ENCODE results near the gene C1QTNF5. TPM values are rescaled to one million over a fixed set of nuclear protein-coding genes. Genes with fewer than 3 reads are reported as not detected.
A peak's percentile ranks its signal among the peaks of the same experiment; 100 is the strongest.
"Not testable (repeated sequence)": the region's sequence is repeated elsewhere in the genome, so short reads cannot be mapped to it uniquely, and the experiment has no call there.

Gene C1QTNF5
- total RNA-seq = 10 to 100 TPM in 2 of 4 donors, 1 to 10 TPM in 2; 5.3 to 18.8 (median 10.3) TPM

GRCh38 chr11:119340335-119341221, at the start of gene C1QTNF5:
TSS of gene C1QTNF5 (minus strand) at chr11:119340883. CDS start at chr11:119340397, 486 bp downstream.
- intact Hi-C loops (cut with DNase I) = no loop called here
- WGBS, 2 donors = 10 to 12% methylated on average over 11 to 13 of the region's 53 CpGs
- peaks cover 0 to 17% (median 0%) of the 10 kb centered on the region in 3 donors for H3K36me3 ChIP-seq
- H3K4me3 ChIP-seq = peak within 1 kb of the TSS; percentile 36 to 74 (median 60)
- H3K27me3 ChIP-seq = peaks cover 0 to 43% (median 0%) of the 10 kb centered on the region in 4 donors
- peaks cover 35 to 66% (median 44%) of the 10 kb centered on the region in 3 donors for H3K4me1 ChIP-seq
- H3K9me3 ChIP-seq = no peaks in the 10 kb centered on the region
- H3K27ac ChIP-seq = peak within 1 kb of the TSS; percentile 74 to 92 (median 90)
- TF ChIP-seq, protein P1, sequence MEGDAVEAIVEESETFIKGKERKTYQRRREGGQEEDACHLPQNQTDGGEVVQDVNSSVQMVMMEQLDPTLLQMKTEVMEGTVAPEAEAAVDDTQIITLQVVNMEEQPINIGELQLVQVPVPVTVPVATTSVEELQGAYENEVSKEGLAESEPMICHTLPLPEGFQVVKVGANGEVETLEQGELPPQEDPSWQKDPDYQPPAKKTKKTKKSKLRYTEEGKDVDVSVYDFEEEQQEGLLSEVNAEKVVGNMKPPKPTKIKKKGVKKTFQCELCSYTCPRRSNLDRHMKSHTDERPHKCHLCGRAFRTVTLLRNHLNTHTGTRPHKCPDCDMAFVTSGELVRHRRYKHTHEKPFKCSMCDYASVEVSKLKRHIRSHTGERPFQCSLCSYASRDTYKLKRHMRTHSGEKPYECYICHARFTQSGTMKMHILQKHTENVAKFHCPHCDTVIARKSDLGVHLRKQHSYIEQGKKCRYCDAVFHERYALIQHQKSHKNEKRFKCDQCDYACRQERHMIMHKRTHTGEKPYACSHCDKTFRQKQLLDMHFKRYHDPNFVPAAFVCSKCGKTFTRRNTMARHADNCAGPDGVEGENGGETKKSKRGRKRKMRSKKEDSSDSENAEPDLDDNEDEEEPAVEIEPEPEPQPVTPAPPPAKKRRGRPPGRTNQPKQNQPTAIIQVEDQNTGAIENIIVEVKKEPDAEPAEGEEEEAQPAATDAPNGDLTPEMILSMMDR (IDR thresholded peaks at IDR 0.05) = no peak
- peak in 1 of 4 donors; percentile 25 for TF ChIP-seq POLR2A (IDR thresholded peaks at IDR 0.05)
- no peak for DNase-seq

DNA sequence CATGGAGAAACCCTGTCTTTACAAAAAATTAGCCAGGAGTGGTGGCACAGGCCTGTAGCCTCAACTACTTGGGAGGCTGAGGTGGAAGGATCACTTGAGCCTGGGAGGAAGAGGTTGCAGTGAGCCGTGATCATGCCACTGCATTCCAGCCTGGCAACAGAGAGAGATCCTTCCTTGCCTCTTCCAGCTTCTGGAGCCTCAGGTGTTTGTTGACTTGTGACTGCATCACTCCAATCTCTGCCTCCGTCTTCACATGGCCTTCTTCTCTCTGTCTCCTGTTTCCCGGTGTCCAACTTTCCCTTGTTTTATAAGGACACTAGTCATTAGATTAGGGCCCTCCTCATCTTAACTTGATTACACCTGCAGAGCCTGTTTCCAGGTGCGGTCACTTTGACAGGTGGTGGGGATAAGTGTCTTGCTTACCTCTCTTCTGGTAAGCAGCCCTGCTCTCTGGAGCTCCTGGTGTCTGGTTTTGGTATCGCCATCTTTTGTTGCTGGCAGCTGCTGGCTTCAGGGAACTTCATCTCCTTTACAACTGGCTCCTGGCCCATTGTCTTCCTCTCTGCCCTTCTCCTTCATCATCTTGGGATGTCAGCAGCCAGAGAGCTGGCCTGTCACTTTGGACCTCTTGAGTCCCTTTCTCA, 49.0 kb upstream of the C1QTNF5 start:
- no peaks in the 10 kb centered on the region for H3K4me1 ChIP-seq
- DNase-seq = no peak
- H3K4me3 ChIP-seq = no peak overlapping the region
- no peaks in the 10 kb centered on the region for H3K9me3 ChIP-seq
- TF ChIP-seq POLR2A (IDR thresholded peaks at IDR 0.05) = no peak
- TF ChIP-seq, protein P1 (IDR thresholded peaks at IDR 0.05) = peak in 3 of 6 experiments; percentile 8 to 53 (median 28)
- H3K27me3 ChIP-seq = peaks cover 0 to 3% (median 0%) of the 10 kb centered on the region in 4 donors
- H3K36me3 ChIP-seq = no peaks in the 10 kb centered on the region
- intact Hi-C loops (cut with DNase I) = no loop called here
- WGBS, 2 donors = 58 to 84% methylated on average over 5 of the region's 5 CpGs
- H3K27ac ChIP-seq = no peak overlapping the region

GRCh38 chr11:119388103-119388502, 47.4 kb upstream of the C1QTNF5 start:
- H3K9me3 ChIP-seq = no peaks in the 10 kb centered on the region
- no peaks in the 10 kb centered on the region for H3K36me3 ChIP-seq
- intact Hi-C loops (cut with DNase I) = no loop called here
- no peak for TF ChIP-seq POLR2A (IDR thresholded peaks at IDR 0.05)
- TF ChIP-seq, protein P1 (IDR thresholded peaks at IDR 0.05) = no peak
- 78 to 81% methylated on average over 3 to 4 of the region's 7 CpGs for WGBS, 2 donors
- no peaks in the 10 kb centered on the region for H3K4me1 ChIP-seq
- no peak overlapping the region for H3K4me3 ChIP-seq
- H3K27ac ChIP-seq = no peak overlapping the region
- H3K27me3 ChIP-seq = peaks cover 0 to 9% (median 0%) of the 10 kb centered on the region in 4 donors
- DNase-seq = no peak

- Histone ChIP-seq H3K4me3 (no peak overlapping the region), H3K36me3 (no peaks in the 10 kb centered on the region), H3K4me1 (peaks cover 5 to 22% (median 15%) of the 10 kb centered on the region in 3 donors), H3K27ac (no peak overlapping the region), H3K9me3 (no peaks in the 10 kb centered on the region), H3K27me3 (peaks cover 0 to 9% (median 0%) of the 10 kb centered on the region in 4 donors)
- DNase-seq = no peak
- intact Hi-C loops (cut with DNase I) = no loop called here
- TF ChIP-seq POLR2A (IDR thresholded peaks at IDR 0.05) = no peak
- TF ChIP-seq, protein P1 (IDR thresholded peaks at IDR 0.05) = no peak
- 96 to 97% methylated on average over 2 of the region's 2 CpGs for WGBS, 2 donors
These were observed 43.6 kb upstream of the C1QTNF5 start for GRCh38 chr11:119384332-119384731.

- WGBS, 2 donors = 84 to 91% methylated on average over 10 to 11 of the region's 14 CpGs
- H3K9me3 ChIP-seq; H3K27me3 ChIP-seq; H3K4me3 ChIP-seq; intact Hi-C loops (cut with DNase I); DNase-seq; H3K36me3 ChIP-seq: not testable (repeated sequence)
- peaks cover 5 to 32% (median 17%) of the 10 kb centered on the region in 3 donors for H3K4me1 ChIP-seq
- peak overlapping the region in 1 of 4 donors; percentile 58 for H3K27ac ChIP-seq
These were observed 41.8 kb upstream of the C1QTNF5 start for GRCh38 chr11:119382513-119382912.
